OCI-LY1 (cell line): ENCODE measurements around the gene RGS17.

Experiments
- EZH2 ChIP-seq: fragments of 200-600 bp; sonication (generic), shearing (Covaris generic); IDR thresholded peaks from 2 replicates; pipeline ENCODE4 v1.8.0; 2017; ENCODE audit warnings: borderline replicate concordance, mixed run types, mild to moderate bottlenecking, antibody characterized with exemption, low read length, moderate library complexity, mixed read lengths
- TF ChIP-seq, protein P1 (sequence below): fragments of 200-600 bp; sonication (generic), shearing (Covaris generic); IDR thresholded peaks from 2 replicates; pipeline ENCODE4 v1.5.1; 2017; ENCODE audit warnings: mild to moderate bottlenecking, antibody characterized with exemption, low read length, moderate library complexity, mixed read lengths

DNA sequence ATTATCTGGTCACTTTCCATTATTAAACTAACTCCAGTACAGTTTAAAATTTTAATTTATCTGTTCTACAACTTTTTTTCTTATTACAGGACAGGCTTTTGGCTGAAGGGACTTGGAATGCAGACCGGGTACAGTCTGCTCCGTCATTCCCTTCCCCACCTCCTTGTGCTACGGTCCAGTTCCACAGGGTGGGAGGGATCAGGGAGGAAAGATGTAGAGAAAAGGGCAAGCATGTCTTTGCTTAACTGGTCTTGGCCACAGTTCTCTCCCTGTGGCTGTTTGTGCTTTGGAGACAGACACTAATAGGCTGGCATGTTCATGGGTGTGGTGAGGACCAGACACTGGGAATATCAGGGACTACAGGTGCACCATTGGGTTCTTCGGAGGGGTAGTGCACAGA, 12.1 kb upstream of the RGS17 start:
- TF ChIP-seq, protein P1, sequence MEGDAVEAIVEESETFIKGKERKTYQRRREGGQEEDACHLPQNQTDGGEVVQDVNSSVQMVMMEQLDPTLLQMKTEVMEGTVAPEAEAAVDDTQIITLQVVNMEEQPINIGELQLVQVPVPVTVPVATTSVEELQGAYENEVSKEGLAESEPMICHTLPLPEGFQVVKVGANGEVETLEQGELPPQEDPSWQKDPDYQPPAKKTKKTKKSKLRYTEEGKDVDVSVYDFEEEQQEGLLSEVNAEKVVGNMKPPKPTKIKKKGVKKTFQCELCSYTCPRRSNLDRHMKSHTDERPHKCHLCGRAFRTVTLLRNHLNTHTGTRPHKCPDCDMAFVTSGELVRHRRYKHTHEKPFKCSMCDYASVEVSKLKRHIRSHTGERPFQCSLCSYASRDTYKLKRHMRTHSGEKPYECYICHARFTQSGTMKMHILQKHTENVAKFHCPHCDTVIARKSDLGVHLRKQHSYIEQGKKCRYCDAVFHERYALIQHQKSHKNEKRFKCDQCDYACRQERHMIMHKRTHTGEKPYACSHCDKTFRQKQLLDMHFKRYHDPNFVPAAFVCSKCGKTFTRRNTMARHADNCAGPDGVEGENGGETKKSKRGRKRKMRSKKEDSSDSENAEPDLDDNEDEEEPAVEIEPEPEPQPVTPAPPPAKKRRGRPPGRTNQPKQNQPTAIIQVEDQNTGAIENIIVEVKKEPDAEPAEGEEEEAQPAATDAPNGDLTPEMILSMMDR: no peak
- TF ChIP-seq EZH2: no peak
